MCF 10A (cell line): ENCODE measurements around the gene EHMT1. TPM values are rescaled to one million over a fixed set of nuclear protein-coding genes. Genes with fewer than 3 reads are reported as not detected.

Source experiments
- BruUV-seq: library from RNA; stranded (reverse); fragments of 400-500 nt; replicated peaks from 2 replicates; lab custom pipeline; 2021; lab: Mats Ljungman, UMichigan
- CTCF ChIA-PET: fragments of 300-600 bp; sonication (Branson Sonifier 250); formaldehyde crosslinking; extraction: SDS; loops from one replicate; lab custom pipeline; 2021; ENCODE audit warnings: antibody characterized with exemption, inconsistent platforms; lab: Yijun Ruan, JAX
- POLR2A ChIA-PET: fragments of 300-600, 350-650 bp; sonication (Branson Sonifier 250); formaldehyde crosslinking; extraction: SDS; loops from one replicate; lab custom pipeline; 2020; ENCODE audit warnings: antibody characterized with exemption, inconsistent platforms; lab: Yijun Ruan, JAX
- DNase-seq: peaks from one replicate; pipeline ENCODE4 v3.0.0-alpha.2; 2018; ENCODE audit not compliant: unreplicated experiment
- H3K27ac Mint-ChIP-seq: one replicate; pipeline ENCODE4 v1.8.0; 2022; ENCODE audit warnings: mild to moderate bottlenecking, low read depth, mixed read lengths; ENCODE audit not compliant: unreplicated experiment
- H3K27me3 Mint-ChIP-seq: one replicate; pipeline ENCODE4 v1.8.0; 2022; ENCODE audit warnings: mixed read lengths; ENCODE audit not compliant: insufficient read depth, unreplicated experiment
- H3K36me3 Mint-ChIP-seq: one replicate; pipeline ENCODE4 v1.8.0; 2022; ENCODE audit warnings: mild to moderate bottlenecking, moderate library complexity, mixed read lengths; ENCODE audit not compliant: insufficient read depth, unreplicated experiment
- H3K4me1 Mint-ChIP-seq: one replicate; pipeline ENCODE4 v1.8.0; 2022; ENCODE audit warnings: mixed read lengths; ENCODE audit not compliant: insufficient read depth, unreplicated experiment
- H3K4me3 Mint-ChIP-seq: one replicate; pipeline ENCODE4 v1.8.0; 2022; ENCODE audit warnings: mild to moderate bottlenecking, moderate library complexity, mixed read lengths; ENCODE audit not compliant: unreplicated experiment
- H3K9me3 Mint-ChIP-seq: one replicate; pipeline ENCODE4 v1.8.0; 2022; ENCODE audit warnings: mixed read lengths; ENCODE audit not compliant: unreplicated experiment
- intact Hi-C: fragments of 100-400 bp; cut with micrococcal nuclease; formaldehyde crosslinking; loops from 2 replicates; pipeline ENCODE4 v1.14.1; 2022
- total RNA-seq: library from RNA; stranded (reverse); gene quantifications from 2 replicates; pipeline ENCODE4 v1.2.3, GENCODE V29; 2022
- TF ChIP-seq, protein P1 (sequence below): fragments of 200-600 bp; IDR thresholded peaks from one replicate; pipeline ENCODE4 v1.8.0; 2022; ENCODE audit warnings: antibody characterized with exemption, mild to moderate bottlenecking; ENCODE audit not compliant: unreplicated experiment

The EHMT1 gene
- total RNA-seq, 1 experiment from 2014 or later: 79.7 TPM

DNA sequence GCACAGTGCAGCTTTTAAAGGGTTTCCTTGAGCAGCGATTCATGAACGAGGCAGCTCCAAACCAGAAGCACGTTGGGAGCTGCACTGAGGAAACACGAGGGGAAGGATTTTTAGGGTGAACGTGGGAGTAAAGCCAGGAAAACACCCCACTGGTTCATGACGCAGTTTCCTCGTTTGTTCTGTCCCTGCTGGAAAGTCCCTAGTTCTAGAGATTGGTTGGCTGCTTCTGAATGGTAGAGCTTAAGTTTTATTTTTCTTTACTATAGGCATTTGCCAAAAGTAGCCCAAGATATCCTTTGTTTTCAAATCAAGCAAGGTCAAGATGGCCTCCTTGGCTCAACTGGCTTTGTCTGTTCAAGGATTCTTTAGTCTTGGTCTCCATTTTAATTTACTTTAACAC lies 142.2 kb downstream of the EHMT1 start:
- peaks cover 78% of the 10 kb centered on the region for H3K36me3 Mint-ChIP-seq
- ChIA-PET CTCF (interaction anchor here (1.1 kb wide), 1 partner anchor 88 kb away, joined by 4 read pairs; no protein-coding TSS in a partner anchor), POLR2A (no interaction called here)
- no TSS peak for BruUV-seq
- H3K27me3 Mint-ChIP-seq: no peaks in the 10 kb centered on the region
- DNase-seq: no peak
- no peak overlapping the region for H3K4me3 Mint-ChIP-seq
- TF ChIP-seq, protein P1, sequence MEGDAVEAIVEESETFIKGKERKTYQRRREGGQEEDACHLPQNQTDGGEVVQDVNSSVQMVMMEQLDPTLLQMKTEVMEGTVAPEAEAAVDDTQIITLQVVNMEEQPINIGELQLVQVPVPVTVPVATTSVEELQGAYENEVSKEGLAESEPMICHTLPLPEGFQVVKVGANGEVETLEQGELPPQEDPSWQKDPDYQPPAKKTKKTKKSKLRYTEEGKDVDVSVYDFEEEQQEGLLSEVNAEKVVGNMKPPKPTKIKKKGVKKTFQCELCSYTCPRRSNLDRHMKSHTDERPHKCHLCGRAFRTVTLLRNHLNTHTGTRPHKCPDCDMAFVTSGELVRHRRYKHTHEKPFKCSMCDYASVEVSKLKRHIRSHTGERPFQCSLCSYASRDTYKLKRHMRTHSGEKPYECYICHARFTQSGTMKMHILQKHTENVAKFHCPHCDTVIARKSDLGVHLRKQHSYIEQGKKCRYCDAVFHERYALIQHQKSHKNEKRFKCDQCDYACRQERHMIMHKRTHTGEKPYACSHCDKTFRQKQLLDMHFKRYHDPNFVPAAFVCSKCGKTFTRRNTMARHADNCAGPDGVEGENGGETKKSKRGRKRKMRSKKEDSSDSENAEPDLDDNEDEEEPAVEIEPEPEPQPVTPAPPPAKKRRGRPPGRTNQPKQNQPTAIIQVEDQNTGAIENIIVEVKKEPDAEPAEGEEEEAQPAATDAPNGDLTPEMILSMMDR: no peak
- intact Hi-C loops: no loop called here
- peaks cover 6% of the 10 kb centered on the region for H3K4me1 Mint-ChIP-seq
- no peak overlapping the region for H3K27ac Mint-ChIP-seq
- no peaks in the 10 kb centered on the region for H3K9me3 Mint-ChIP-seq

DNA sequence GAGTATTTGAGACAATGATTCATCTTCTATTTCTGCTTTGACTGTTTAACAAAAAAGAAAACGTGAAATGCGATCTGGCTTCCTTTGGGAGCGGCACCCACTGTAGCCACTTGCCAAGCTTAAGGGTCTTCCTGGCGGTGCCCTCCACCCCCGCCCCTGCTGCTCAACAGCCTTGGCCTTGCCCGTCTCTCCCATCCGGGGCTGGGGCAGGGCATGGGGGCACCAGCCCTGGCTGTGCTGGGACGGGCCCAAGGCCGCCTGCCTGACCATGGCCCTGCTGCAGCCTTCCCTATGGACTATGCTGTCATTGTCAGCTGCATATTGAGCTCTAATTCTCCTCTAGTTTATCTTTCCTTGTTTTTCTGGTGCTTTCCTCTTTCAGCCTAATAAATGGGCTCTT lies 143.0 kb downstream of the EHMT1 start:
- ChIA-PET CTCF (interaction anchor here (1.1 kb wide), 1 partner anchor 9 kb away, joined by 7 read pairs; no protein-coding TSS in a partner anchor), POLR2A (interaction anchor here (0.6 kb wide), 1 partner anchor 14 kb away, joined by 3 read pairs; no protein-coding TSS in a partner anchor)
- peaks cover 5% of the 10 kb centered on the region for H3K4me1 Mint-ChIP-seq
- H3K27ac Mint-ChIP-seq: no peak overlapping the region
- BruUV-seq: no TSS peak
- TF ChIP-seq, protein P1: no peak
- peaks cover 81% of the 10 kb centered on the region for H3K36me3 Mint-ChIP-seq
- DNase-seq: no peak
- intact Hi-C loops: no loop called here
- H3K4me3 Mint-ChIP-seq: no peak overlapping the region
- no peaks in the 10 kb centered on the region for H3K9me3 Mint-ChIP-seq
- no peaks in the 10 kb centered on the region for H3K27me3 Mint-ChIP-seq

DNA sequence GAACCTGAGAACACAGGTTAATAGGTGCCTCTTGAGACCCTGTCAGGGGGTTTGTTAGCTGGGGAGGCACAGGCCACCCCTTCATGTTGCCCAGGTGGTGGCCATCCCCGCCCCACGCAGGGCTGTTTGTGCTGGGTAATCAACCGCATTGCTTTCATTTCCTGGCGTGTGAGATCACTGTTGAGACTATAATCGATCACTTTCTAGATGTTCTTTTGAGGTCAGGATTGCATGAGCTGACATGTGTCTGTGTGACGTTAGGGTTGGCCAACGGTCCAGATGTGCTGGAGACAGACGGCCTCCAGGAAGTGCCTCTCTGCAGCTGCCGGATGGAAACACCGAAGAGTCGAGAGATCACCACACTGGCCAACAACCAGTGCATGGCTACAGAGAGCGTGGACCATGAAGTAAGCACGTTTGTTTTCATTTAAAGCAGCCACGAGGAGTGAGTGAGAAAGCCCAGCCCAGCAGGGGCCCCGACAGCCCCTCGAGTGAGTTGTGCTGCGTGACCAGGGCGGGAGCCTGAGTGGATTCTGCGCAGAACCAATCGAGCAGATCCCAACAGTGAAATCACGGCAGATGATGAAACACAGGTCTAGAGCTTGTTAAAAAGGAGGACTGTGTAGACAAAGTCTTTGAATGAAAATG lies 143.7 kb downstream of the EHMT1 start:
- H3K4me1 Mint-ChIP-seq: no peaks in the 10 kb centered on the region
- H3K36me3 Mint-ChIP-seq: peaks cover 81% of the 10 kb centered on the region
- DNase-seq: no peak
- H3K4me3 Mint-ChIP-seq: no peak overlapping the region
- CTCF ChIA-PET: interaction anchor here (1.1 kb wide), 1 partner anchor 8 kb away, joined by 7 read pairs; no protein-coding TSS in a partner anchor
- H3K27me3 Mint-ChIP-seq: no peaks in the 10 kb centered on the region
- H3K27ac Mint-ChIP-seq: no peak overlapping the region
- H3K9me3 Mint-ChIP-seq: no peaks in the 10 kb centered on the region
- intact Hi-C loops: no loop called here
- POLR2A ChIA-PET: interaction anchor here (0.6 kb wide), 1 partner anchor 29 kb away, joined by 3 read pairs; no protein-coding TSS in a partner anchor
- no TSS peak for BruUV-seq
- TF ChIP-seq, protein P1: no peak

DNA sequence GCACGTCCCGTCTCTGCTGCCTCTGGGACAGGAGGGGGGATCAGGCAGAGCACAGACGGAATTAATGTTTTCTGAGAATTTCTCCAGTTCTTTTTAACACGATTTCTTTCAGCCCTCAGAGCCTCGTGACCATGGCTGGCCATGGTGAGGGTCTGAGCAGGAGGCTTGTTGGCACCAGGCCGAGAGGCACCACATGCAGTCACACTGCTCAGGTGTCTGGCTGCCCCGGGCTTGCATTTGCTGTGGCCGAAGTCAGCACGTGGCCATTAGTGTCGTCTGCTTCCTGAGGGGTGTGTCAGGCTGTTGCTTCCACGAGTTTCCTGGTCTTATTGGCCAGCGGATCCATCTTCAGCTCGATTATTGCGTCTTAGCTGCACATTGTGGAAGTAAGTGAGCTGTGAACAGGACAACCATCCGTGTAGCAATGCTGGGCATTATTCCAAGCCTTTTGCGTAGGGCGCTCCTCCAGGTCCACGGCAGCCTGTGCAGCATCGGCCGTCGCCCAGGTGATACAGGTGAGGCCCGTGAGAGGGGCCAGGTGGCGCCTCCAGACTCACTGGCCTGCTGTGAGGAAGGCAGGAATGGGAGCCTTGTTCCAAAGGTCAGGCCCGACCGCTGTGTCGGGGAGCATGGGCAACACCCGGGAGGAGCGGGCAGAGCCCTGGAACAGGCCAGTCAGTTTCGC lies 144.6 kb downstream of the EHMT1 start:
- TF ChIP-seq, protein P1: no peak
- H3K27ac Mint-ChIP-seq: no peak overlapping the region
- H3K27me3 Mint-ChIP-seq: no peaks in the 10 kb centered on the region
- POLR2A ChIA-PET: no interaction called here
- no TSS peak for BruUV-seq
- CTCF ChIA-PET: no interaction called here
- no peaks in the 10 kb centered on the region for H3K9me3 Mint-ChIP-seq
- intact Hi-C loops: no loop called here
- DNase-seq: no peak
- H3K36me3 Mint-ChIP-seq: peaks cover 79% of the 10 kb centered on the region
- H3K4me1 Mint-ChIP-seq: no peaks in the 10 kb centered on the region
- no peak overlapping the region for H3K4me3 Mint-ChIP-seq
